Skin epidermis (tissue), 12 donors: ENCODE results near the gene SEMA7A.

ENCODE experiments used
- H3K27ac ChIP-seq, 21 experiments: fragments of 200-600 bp; sonication (generic) in 11 of 21; one replicate each; pipeline ENCODE4 v1.5.0; 2020; ENCODE audit warnings: mild to moderate bottlenecking in 3 of 21, inconsistent platforms in 2 of 21, moderate library complexity in 2 of 21
- H3K4me3 ChIP-seq, 7 experiments: fragments of 200-600 bp; sonication (generic) in 2 of 7; one replicate each; pipeline ENCODE4 v1.5.0; 2020; ENCODE audit warnings: inconsistent platforms in 2 of 7, mild to moderate bottlenecking in 2 of 7, moderate library complexity in 1 of 7

The SEMA7A gene

DNA sequence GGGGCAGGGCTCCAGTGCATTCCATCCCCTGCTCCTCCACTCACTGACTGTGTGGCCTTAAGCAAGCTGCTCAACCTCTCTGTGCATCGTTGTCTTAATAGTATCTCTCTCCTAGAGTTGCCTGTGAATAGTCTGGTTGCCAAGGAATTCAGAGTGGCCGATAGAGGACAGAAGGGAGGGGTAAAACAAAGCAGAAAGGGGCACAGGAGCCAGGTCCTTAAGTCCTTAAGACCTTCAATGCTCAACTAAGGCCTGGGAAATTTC is 52.6 kb downstream of the SEMA7A start:
- Histone ChIP-seq H3K4me3 (no peak overlapping the region), H3K27ac (peak overlapping the region in 1 of 21 experiments; percentile 24)

DNA sequence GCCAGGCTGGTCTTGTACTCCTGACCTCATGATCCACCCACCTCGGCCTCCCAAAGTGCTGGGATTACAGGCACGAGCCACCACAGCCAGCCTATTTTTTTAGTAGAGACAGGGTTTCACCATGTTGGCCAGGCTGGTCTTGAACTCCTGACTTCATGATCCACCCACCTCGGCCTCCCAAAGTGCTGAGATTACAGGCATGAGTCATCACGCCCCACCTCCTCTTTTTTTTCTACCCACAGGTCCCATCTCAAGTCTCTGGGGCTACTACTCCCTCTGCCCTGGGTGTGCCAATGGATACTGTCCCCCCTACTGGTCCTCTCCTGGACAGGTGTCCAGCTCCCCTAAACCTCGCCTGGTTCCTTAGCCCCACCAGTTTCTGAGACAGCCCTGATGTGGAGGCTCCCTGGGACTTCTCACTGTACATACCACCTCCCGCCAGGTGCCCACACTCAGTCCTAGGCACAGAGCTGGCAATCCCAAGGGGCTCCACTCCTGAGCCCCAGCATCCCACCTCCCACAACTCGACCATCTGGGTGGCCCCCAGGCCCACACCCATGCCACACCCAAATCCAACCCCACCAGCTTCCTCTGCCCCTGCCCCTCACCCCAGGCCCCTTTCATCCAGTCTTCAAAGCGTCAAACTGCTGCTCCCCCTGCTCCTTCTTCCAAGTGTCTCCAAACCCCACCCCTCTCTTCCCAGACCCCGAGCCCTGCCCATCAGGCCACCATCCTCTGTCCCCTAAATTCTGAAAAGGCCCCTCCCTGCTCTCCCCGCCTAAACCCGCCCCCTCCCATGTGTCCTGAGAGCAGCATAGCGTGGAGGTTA is 53.2 kb downstream of the SEMA7A start:
- no peak overlapping the region for H3K27ac ChIP-seq
- H3K4me3 ChIP-seq = no peak overlapping the region

DNA sequence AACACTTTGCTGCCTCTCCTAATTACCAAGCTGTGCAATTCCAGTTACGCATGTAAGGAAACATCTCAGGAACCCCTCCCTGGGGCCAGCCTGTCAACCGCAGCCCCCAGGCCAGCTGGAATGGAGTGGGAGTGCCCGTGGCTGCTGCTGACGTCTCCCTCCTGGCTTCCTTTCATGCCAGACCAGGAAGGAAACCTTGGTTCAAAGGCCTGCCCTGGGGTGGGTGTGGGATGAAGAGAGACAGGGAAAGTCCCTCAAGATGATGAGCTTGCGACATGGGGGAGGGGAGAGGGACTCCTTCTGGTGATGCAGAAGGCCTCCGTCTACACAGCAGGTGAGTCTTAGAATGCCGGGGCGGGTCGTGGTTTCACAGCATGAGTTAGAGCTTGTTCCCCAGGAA is 54.9 kb downstream of the SEMA7A start:
- Histone ChIP-seq H3K27ac (peak overlapping the region in 2 of 21 experiments; percentile 1 to 41), H3K4me3 (no peak overlapping the region)

DNA sequence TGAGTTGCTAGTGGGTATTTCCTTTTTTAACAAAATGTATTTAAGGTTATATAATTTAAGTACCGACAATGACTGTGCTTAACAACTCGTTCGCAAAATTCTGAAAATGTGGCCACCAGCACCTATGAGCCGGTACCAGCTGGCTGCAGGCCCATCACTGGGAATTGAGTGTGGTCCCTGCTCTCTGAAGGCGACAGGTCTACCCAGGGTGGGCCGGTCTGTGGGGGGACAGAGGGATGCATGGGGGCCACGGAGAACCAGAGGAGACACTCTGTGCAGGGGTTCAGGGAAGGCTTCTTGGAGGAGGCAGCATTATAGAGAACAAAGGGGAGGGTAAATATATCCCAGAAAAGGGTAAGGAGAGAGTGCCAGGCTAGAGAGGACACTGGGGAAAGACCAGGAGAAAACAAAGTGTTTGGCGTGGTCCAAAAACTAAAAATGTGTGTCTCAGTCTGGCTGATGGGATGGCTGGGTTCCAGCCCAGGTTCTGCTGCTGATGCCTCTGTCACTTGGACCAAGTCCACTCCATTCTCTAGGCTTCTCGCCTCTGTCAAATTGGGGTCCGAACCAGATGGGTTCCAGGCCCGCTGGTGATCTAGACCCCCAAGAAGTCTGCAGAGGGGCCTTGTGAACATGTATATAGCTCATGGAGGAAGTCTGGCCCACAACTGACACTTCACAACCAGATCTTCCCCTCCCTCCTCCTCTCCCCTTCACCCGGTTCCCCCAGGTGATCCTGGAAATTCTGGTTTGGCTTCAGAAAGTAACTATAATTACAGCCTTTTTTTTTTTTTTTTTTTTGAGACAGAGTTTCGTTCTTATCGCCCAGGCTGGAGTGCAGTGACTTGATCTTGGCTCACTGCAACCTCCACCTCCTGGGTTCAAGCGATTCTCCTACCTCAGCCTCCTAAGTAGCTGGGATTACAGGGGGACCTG is 55.7 kb downstream of the SEMA7A start:
- Histone ChIP-seq H3K4me3 (no peak overlapping the region), H3K27ac (peak overlapping the region in 1 of 21 experiments; percentile 1)

DNA sequence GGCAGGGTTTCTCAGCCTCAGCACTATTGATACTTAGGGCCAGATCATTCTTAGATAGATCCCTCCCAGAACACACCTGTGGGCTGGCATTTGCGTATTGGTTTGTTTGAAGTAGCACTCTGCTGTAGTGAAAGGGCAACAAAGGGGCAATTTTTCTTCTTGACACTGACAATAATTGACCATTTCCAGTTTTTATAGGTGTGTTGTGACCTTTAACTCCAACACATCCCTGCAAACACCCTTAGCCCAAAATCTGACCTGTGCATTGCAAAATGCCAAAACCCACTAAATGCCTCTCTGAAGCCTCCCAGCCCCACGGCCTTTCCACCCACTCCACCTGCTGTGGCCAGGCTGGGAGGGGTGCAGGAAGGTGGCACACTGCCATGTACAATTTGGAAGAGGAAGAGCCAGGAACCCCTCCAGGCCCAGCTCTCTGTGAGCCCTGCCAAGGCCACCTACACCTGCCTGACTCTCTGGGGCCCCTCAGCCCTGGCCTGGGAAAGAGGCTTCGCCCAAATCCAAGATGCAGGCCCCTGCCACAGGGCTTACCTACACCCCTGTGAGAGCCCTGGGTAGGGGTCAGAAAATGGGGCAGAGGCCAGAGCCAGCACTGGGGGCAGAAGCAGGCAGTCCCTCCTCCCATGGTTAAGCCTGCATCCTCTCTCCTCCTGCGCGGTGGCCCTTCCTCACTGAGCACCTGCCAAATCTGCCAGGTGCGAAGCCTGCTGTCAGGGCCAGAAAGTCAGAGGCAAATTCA is 56.8 kb downstream of the SEMA7A start:
- Histone ChIP-seq H3K27ac (no peak overlapping the region), H3K4me3 (no peak overlapping the region)

DNA sequence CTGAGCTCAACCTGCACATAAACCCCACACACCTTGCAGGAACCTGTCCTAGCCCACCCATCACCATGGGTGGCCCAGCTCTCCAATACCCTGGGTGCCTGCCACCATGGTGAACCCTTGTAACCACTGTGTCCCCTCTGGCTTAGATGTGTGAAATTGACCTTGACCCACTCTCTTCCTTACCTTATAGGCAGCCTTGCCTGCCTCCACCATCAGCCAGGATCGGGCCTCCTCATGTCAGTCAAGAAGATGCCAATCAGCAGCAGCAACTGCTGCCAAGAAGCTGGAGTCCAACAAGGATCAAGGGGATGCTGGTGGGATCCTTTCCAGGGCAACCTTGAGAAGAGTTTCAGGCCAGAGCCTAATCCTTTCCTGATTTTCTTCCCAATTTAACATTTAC is 57.5 kb downstream of the SEMA7A start:
- H3K4me3 ChIP-seq = no peak overlapping the region
- no peak overlapping the region for H3K27ac ChIP-seq

DNA sequence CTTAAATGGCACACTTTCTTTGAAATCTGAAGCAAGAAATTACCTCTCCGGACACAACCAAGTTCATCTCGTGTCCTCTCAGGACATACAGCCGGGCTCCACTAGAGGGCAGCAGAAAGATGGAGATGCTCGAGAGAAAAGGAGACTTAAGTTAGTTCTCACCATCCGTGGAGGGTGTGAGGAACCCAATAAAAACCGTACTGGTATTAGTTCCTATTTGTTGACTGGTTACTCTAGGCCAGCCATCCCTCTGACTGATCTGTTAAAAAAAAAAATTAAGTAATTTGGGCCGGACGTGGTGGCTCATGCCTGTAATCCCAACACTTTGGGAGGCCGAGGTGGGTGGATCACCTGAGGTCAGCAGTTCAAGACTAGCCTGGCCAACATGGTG is 58.5 kb downstream of the SEMA7A start:
- no peak overlapping the region for H3K27ac ChIP-seq
- no peak overlapping the region for H3K4me3 ChIP-seq

DNA sequence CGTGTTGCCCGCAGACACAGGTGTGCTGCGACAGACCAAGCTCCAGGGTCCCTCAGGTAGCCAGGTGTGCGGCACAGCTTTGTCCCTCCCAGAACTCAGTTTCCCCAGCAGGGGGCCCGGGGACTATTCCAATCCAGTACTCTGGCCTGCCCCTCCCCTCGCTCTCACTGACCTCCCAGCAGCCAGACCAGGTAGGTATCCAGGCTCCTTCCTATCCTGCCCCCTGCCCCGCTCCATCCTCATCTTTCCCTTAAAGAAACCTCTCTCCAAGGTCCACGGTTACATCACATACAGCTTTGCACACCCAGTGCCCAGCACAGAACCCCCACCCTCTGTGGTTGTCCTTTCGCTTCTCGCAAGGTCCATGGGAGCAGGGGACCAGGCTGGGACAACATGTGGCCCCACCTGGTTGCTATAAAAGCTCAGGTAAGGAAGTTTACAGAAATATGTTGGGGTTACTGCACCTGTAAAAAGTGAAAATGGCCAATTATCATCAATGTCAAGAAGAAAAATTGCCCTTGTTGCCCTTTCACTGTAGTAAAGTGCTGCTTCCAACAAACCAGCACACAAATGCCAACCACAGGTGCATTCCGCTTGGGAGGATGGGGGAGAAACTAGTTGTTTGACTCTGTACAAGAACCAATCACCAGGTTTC is 59.0 kb downstream of the SEMA7A start:
- peak overlapping the region in 6 of 7 experiments; percentile 35 to 56 (median 50) for H3K4me3 ChIP-seq
- H3K27ac ChIP-seq = peak overlapping the region in 1 of 21 experiments; percentile 14

DNA sequence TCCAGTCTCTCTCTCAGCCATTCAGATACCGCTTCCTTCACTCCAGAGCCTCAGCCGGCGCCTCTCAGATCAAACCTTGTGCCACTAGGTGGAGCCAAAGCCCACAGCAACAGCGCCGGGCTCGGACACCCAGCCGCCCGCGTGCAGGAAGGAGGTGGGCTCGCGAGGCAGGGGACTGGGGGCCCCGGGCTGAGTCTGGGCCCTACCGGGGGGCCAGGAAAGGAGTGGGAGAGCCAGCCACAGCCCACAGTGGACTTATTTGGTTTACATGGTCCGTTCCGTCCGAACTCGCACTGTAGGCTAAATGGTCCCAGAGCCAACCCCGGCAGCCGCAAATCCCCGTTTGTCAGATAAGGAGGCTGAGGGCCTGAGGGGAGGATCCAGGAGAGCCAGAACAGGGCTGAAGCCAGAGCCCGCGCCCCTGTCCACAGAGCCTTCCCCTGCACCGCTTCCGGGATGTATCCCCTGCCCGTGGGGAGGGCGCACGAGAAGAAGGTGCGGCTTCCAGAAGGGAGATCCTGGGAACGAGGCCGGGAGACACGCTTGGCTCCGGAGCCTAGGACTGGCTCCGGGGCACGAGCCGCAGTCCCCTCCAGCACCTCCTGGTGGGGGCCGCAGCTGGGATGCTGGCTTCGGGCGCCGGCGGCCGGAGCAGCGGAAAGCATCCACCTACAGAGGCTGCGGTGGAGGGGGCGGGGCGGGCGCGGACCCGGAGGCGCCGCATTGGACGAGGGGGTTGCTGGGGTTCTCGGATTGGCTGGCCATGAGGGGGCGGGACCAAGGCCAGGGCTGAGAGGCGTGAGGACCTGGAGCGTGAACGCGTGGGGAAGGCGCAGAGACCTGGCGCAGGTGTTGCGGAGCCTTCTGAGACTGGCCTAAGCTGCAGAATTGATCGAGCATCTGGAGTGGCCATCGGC is 59.8 kb downstream of the SEMA7A start:
- Histone ChIP-seq H3K27ac (peak overlapping the region in 8 of 21 experiments; percentile 0 to 78 (median 44)), H3K4me3 (peak overlapping the region; percentile 35 to 56 (median 48))

DNA sequence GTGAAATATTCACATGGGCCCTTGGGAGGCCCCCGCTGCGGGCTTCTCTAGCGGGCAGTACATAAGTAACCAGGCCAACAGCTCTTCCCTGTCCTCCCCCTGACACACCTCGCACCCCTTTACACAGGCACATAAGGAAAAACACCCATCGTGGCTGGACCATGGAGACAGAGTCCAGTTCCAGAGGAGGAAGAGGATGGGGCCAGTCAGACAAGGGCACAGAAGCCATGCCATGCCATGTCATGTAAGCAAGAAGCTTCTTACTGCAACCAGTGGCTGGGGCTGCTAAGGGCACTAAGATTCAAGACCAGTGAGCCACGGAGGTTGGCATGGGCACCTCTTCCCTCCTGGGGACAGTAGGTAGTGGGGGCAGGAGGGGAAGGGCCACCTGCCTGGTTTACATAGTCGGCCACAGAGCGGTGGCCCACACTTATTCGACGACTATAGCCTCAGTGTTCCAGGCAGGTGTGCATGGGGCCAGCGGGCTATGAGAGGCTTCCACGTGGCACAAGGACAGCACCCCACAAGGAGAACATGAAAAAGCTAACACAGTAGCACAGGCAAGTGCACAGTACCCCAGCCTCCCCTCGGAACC is 60.6 kb downstream of the SEMA7A start:
- H3K27ac ChIP-seq = no peak overlapping the region
- no peak overlapping the region for H3K4me3 ChIP-seq

DNA sequence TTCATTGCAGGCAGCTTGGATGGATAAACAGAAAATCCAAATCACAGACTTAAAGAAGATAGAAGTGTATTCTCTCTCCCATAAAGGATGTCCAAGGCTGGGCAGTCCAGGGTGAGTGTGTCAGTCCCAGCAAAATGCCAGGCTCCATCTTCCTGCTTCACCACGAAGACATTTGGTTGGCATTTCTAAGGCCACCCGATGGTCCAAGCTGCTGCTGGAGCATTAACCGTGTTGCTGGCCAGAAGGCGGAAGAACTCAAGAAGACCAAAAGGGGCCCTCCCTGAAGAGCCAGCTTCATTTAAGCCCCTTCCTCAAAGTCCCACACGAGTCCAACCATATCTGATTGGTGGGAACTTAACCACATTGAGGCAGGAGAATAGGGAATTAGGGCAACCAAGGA is 63.3 kb downstream of the SEMA7A start:
- Histone ChIP-seq H3K27ac (no peak overlapping the region), H3K4me3 (no peak overlapping the region)

DNA sequence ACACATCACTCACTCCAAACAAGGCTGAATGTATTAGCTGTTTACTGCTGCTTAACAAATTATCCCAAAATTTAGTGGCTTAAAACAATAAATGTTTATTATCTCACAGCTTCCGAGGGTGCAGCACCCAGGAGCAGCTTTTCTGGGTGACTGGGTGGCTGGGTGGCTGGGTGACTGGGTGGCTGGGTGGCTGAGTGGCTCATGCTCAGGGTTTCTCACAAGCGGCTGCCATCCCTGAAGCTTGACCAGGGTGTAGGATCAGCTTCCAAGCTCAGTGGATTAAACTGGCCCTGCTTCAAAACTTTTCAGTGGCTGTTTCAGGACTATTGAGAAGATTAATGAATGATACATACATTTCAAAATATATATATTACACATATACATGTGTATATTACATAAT is 64.0 kb downstream of the SEMA7A start:
- H3K27ac ChIP-seq = no peak overlapping the region
- no peak overlapping the region for H3K4me3 ChIP-seq

DNA sequence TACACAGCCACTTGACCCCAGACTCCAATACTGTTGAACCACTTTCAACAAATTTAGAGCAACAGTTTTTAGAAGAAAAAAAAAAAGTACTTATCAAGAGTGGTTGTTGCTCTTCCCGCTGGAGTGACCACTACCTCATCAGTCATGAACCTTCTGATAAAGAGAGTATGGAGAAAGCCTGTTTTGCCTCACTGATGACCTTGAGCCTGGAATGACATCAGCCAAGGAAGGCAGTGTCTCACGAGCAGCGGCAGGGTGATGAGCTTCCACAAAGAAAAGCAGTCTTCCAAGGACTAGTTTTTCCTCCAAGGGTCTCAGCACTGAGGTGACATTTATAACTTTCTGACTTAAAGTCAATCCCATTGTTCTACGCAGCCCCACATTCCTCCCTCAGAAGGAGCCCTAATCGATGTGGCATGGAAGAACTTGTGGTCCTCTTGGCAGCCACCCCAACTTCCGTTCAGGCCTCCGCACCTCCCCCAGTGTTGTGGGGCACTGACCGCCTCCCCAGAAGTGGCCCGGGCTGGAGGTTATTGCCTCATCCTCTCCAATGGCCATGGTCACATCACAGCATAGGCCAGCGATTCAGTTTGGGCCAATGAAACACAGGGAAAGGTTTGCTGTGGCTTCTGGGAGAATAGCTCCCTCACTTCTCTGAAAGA is 64.5 kb downstream of the SEMA7A start:
- Histone ChIP-seq H3K4me3 (no peak overlapping the region), H3K27ac (no peak overlapping the region)

DNA sequence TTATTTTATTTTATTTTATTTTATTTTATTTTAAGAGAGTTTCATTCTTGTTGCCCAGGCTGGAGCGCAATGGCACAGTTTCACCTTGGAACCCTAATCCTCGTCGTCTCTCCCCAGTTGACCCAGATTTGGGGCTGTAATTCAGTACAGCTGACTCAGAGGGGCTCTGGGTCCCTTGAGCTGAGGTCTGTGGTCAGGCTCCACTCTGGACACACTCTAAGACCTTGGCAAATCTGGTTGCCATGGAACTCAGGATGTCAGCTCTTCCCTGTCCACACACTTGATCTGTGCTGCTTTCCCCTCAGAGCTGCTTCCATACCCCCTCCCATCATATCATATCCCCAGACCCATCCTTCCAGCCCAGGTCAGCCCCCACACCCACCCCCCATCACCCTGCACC is 65.6 kb downstream of the SEMA7A start:
- no peak overlapping the region for H3K4me3 ChIP-seq
- H3K27ac ChIP-seq = no peak overlapping the region

DNA sequence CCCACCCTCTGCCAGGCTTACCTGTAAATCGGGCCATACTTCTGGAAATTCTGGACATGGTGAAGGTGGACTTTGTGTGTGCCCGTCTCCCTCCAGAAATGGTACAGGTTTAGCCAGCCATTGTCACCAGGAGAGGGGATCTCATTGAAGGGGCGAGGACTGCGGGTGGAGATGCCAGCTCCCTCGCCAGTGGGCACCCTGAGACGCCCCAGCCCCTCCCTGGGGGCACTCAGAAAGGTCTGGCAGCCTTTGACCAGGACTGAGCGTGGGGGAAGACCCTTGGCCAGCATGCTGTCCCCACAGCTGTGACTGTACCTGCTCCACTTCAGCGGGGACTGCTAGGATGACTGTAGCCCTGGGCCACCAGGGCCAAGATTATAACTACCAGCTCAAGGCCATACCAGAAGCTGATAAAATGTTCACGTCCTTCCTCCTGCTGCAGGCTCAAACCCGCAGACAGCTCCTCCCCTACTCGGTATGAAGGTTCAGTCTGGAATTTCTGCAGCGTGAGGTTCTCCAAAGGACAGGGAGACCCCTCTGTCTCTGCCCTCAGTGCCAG is 66.4 kb downstream of the SEMA7A start, which contains the start of gene CYP11A1:
TSS of gene CYP11A1 (minus strand) at position 351 of the 559 bp plus-strand sequence. CDS start at position 290, 61 bp downstream.
- H3K27ac ChIP-seq = no peak within 1 kb of the TSS
- H3K4me3 ChIP-seq = no peak within 1 kb of the TSS

DNA sequence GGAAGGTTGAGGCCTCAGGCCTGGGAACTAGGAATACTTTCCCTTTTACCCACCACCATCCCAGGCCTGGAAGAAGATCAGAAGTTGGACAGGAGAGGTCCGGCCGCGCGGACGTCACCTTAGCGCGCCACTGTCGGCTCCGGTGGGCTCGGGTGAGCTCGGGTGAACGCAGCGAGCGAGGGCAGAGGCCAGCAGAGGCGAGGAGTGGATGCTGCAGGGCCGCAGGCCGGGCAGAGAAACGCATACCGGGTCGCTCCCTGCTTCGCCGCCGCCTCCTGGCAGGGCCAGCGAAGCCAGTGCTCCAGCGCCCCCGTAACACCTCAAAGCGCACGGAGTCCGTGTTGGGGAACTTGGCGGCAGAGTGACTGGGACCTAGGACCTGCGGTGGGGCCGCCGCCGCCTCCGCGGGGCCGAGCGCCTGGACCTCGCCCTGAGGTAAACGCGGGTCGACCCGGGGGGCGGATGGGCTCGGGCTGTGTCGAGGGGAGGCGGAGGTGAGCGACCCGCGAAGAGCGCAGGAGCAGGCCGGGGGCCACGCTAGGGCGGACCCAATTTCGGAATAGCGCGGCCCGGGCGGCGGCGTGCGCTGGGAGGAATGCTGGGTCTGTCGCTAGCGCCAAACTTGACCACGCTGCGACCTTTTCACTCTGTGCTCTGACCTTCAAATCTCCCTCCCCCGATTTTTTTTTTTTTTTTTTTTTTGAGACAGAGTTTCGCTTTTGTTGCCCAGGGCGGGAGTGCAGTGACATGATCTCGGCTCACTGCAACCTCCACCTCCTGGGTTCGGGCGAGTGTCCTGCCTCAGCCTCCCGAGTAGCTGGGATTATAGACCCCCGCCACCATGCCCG is 67.9 kb downstream of the SEMA7A start:
- H3K27ac ChIP-seq = peak overlapping the region in 11 of 21 experiments; percentile 11 to 74 (median 62)
- peak overlapping the region; percentile 35 to 51 (median 42) for H3K4me3 ChIP-seq
